K562 (cell line): ENCODE data around the gene COX7B.

Experiments
- E2F1 ChIP-seq: sonication (generic); formaldehyde crosslinking; IDR thresholded peaks from 2 replicates; pipeline ENCODE4 v1.8.1; 2023; ENCODE audit warnings: mild to moderate bottlenecking, missing genetic modification reagents, moderate library complexity
- EZH2 ChIP-seq: IDR thresholded peaks from 2 replicates; pipeline ENCODE4 v1.6.1; 2012; ENCODE audit warnings: low read depth, mild to moderate bottlenecking, inconsistent platforms, low read length, borderline replicate concordance
- GMEB1 ChIP-seq: fragments of 250-450 bp; sonication (Bioruptor Pico); IDR thresholded peaks from 2 replicates; pipeline ENCODE4 v1.4.0; 2020; ENCODE audit warnings: mild to moderate bottlenecking
- MXI1 ChIP-seq: IDR thresholded peaks from 2 replicates; pipeline ENCODE4 v1.6.1; 2011; ENCODE audit warnings: low read depth, mild to moderate bottlenecking, improper control_type of control experiment, low read length
- PPARD ChIP-seq: fragments of 250-450 bp; sonication (Bioruptor Pico); IDR thresholded peaks from 2 replicates; pipeline ENCODE4 v1.8.0; 2022; ENCODE audit warnings: inconsistent platforms, mild to moderate bottlenecking, moderate library complexity
- SNIP1 ChIP-seq: fragments of 450-650 bp; IDR thresholded peaks from 2 replicates; pipeline ENCODE4 v1.7.1; 2017; ENCODE audit warnings: low read depth, mild to moderate bottlenecking

DNA sequence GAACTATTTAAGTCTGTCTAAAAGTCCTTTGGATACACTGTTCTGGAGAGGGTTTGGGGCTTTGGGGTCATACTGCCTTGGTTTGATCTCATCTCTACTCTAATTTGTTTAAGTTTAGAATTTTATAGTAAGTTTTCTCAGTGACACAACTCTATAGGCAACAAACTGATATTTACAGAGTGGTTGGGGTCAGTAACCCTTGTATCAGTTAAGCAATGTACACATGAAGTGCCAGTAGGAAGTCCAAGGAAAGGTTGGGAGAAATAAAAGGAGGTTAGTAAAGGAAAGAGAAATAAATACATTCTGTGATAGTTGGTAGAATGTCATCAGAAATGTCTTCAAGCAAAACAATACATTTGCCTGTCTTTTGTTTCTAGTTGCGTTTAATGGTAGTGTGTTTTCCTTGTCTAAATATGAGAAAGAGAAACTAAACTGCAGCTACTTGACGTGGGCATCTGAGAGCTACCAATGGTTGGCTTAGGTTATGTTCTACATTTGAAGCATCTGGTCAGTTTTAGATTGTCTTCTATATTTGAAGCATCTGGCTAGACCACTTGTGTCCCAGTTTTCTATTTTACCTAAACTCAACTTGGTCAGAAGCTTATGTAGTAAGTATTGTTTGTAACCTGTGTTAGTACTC is 18.1 kb downstream of the COX7B start:
- TF ChIP-seq EZH2 (no peak), SNIP1 (no peak), GMEB1 (CRISPR knock-in tag) (no peak), PPARD (CRISPR knock-in tag) (no peak), MXI1 (no peak), E2F1 (CRISPR knock-in tag) (no peak)
